GM12878 (cell line): ENCODE data around the gene IL1RAP. TPM values are rescaled to one million over a fixed set of nuclear protein-coding genes. Genes with fewer than 3 reads are reported as not detected.
A peak's percentile ranks its signal among the peaks of the same experiment; 100 is the strongest.

Experiments
- ATAC-seq: fragments of 200-7000 bp; cut with Tn5 transposase; 3 replicates; pipeline ENCODE4 v1.9.1; 2020; ENCODE audit warnings: mild to moderate bottlenecking, moderate library complexity
- BruUV-seq: library from RNA; stranded (reverse); fragments of 400-500 nt; replicated peaks from 2 replicates; lab custom pipeline; 2021; lab: Mats Ljungman, UMichigan
- CTCF ChIA-PET: fragments of 300-600 bp; sonication (Branson Sonifier 250); formaldehyde crosslinking; extraction: SDS; loops from one replicate; lab custom pipeline; 2021; ENCODE audit warnings: inconsistent platforms; lab: Yijun Ruan, JAX
- POLR2A ChIA-PET: fragments of 350-600 bp; formaldehyde crosslinking; extraction: SDS; loops from one replicate; lab custom pipeline; 2021; ENCODE audit warnings: inconsistent platforms; lab: Charles Lee
- RAD21 ChIA-PET: fragments of 300-600 bp; sonication (Branson Sonifier 250); formaldehyde crosslinking; loops from one replicate; lab custom pipeline; 2023; ENCODE audit warnings: antibody characterized with exemption; ENCODE audit not compliant: unreplicated experiment; lab: Charles Lee
- SMC1A ChIA-PET: fragments of 300-600 bp; sonication (Branson Sonifier 250); formaldehyde crosslinking; loops from one replicate; lab custom pipeline; 2023; ENCODE audit not compliant: unreplicated experiment, uncharacterized antibody; lab: Charles Lee
- DNase-seq: peaks from one replicate; pipeline ENCODE4 v3.0.0-alpha.2; 2011; ENCODE audit warnings: low read depth, low spot score
- FAIRE-seq: peaks from 3 replicates; lab custom pipeline; 2011; peaks lifted over from hg19 to GRCh38; lab: Jason Lieb, UNC
- H2AFZ ChIP-seq: 2 replicates; pipeline ENCODE4 v1.6.0; 2011; ENCODE audit warnings: low read depth, low read length, control low read depth; ENCODE audit not compliant: control insufficient read depth
- H3K27ac ChIP-seq: 2 replicates; pipeline ENCODE4 v1.5.1; 2011; ENCODE audit warnings: control low read depth; ENCODE audit not compliant: control insufficient read depth, insufficient read depth
- H3K27me3 ChIP-seq, 2 experiments: replicated peaks in 1 of 2; 2 replicates each; pipeline versions ENCODE4 v1.6.0 to v1.6.1; 2011; ENCODE audit warnings: low read length in 1 of 2; ENCODE audit not compliant: control insufficient read depth in 2 of 2, insufficient read depth in 2 of 2
- H3K36me3 ChIP-seq, 2 experiments: 2 replicates each; pipeline ENCODE4 v1.5.1; 2011; ENCODE audit warnings: low read length in 1 of 2; ENCODE audit not compliant: control insufficient read depth in 2 of 2, insufficient read depth in 2 of 2
- H3K4me1 ChIP-seq: 2 replicates; pipeline ENCODE4 v1.6.1; 2011; ENCODE audit warnings: mild to moderate bottlenecking, low read length, moderate library complexity, mixed read lengths; ENCODE audit not compliant: control insufficient read depth, insufficient read depth
- H3K4me2 ChIP-seq: 2 replicates; pipeline ENCODE4 v1.6.0; 2011; ENCODE audit warnings: control low read depth; ENCODE audit not compliant: control insufficient read depth, insufficient read depth
- H3K4me3 ChIP-seq: fragments of 200-600 bp; sonication (generic); 2 replicates; pipeline ENCODE4 v1.5.1; 2016
- H3K79me2 ChIP-seq: 2 replicates; pipeline ENCODE4 v1.6.0; 2011; ENCODE audit warnings: low read length; ENCODE audit not compliant: control insufficient read depth, insufficient read depth
- H3K9ac ChIP-seq: 2 replicates; pipeline ENCODE4 v1.8.0; 2011; ENCODE audit warnings: low read length, control low read depth, mixed read lengths; ENCODE audit not compliant: control insufficient read depth, insufficient read depth
- H3K9me3 ChIP-seq: replicated peaks from 3 replicates; pipeline ENCODE4 v1.5.1; 2011; ENCODE audit warnings: mild to moderate bottlenecking, low read length; ENCODE audit not compliant: control insufficient read depth, insufficient read depth
- H4K20me1 ChIP-seq: 2 replicates; pipeline ENCODE4 v1.6.0; 2011; ENCODE audit not compliant: control insufficient read depth, insufficient read depth
- JUNB ChIP-seq: IDR thresholded peaks from 2 replicates; pipeline ENCODE4 v1.6.1; 2016; ENCODE audit warnings: antibody characterized with exemption, mild to moderate bottlenecking
- MEF2B ChIP-seq: fragments of 450-650 bp; IDR thresholded peaks from 2 replicates; pipeline ENCODE4 v1.6.1; 2018; ENCODE audit warnings: mild to moderate bottlenecking, moderate library complexity; ENCODE audit not compliant: partially characterized antibody, poor library complexity, severe bottlenecking
- SMC3 ChIP-seq: IDR thresholded peaks from 2 replicates; pipeline ENCODE4 v1.6.1; 2011; ENCODE audit warnings: low read length, improper control_type of control experiment, borderline replicate concordance
- WGBS: methylation state at CpG from one replicate; pipeline ENCODE4 v1.1.6; 2016; ENCODE audit warnings: low lambda C conversion rate; ENCODE audit not compliant: insufficient replicate concordance, insufficient coverage; ENCODE audit errors: missing lambda C conversion rate; 5-methylcytosine and 5-hydroxymethylcytosine counted together
- in situ Hi-C: fragments of 300-500 bp; cut with MboI; formaldehyde crosslinking; loops from 9 replicates; pipeline ENCODE4 v1.14.3; 2018; ENCODE audit warnings: mixed read lengths
- intact Hi-C: fragments of 100-400 bp; cut with micrococcal nuclease; formaldehyde crosslinking; loops from one replicate; pipeline ENCODE4 v1.14.2; 2022; ENCODE audit not compliant: unreplicated experiment
- polyA plus RNA-seq, 11 experiments: library from polyadenylated mRNA; depleted of rRNA in 4 of 11; unstranded in 6 of 11; stranded (reverse) in 5 of 11; fragments of >200 nt; fragmentation: Nextera tagmentation in 4 of 11; fragmentation: Illumina TruSeq in 1 of 11; extraction: Ambion mirVana in 4 of 11; extraction: Trizol in 1 of 11; gene quantifications; 1 replicate in 1 of 11; 2 replicates in 10 of 11; pipeline versions ENCODE4 v1.2.1 to v1.2.3, GENCODE V29; 2011 to 2016; ENCODE audit warnings: inconsistent platforms in 2 of 11, missing spikeins in 2 of 11, low read depth in 1 of 11
- total RNA-seq, 4 experiments: library from RNA; depleted of rRNA in 3 of 4; stranded (reverse); fragments of >200 nt in 3 of 4; fragmentation: Illumina TruSeq in 1 of 4; extraction: Trizol in 1 of 4; gene quantifications; 2 replicates each; pipeline versions ENCODE4 v1.2.1 to v1.2.3, GENCODE V29; 2013 to 2021

The IL1RAP gene
- total and polyA plus RNA-seq, 10 of the 15 experiments (the other 5 are each of a cell fraction or from before 2014, with no cell fraction given) = 0.17 to 1.0 (median 0.44) TPM; not detected in 1

- no peak overlapping the region for H3K9ac ChIP-seq
- in situ Hi-C loops (no loop called here), intact Hi-C loops (no loop called here)
- ChIA-PET POLR2A (no interaction called here), CTCF (no interaction called here), SMC1A (no interaction called here), RAD21 (no interaction called here)
- H3K27ac ChIP-seq = no peak overlapping the region
- no peaks in the 10 kb centered on the region for H3K4me1 ChIP-seq
- no peaks in the 10 kb centered on the region for H3K27me3 ChIP-seq
- 46% methylated on average over 6 of the region's 6 CpGs for WGBS
- DNase-seq = no peak
- no peaks in the 10 kb centered on the region for H4K20me1 ChIP-seq
- no peaks in the 10 kb centered on the region for H3K36me3 ChIP-seq
- BruUV-seq = no TSS peak
- FAIRE-seq = no peak
- H3K4me2 ChIP-seq = no peak overlapping the region
- H2AFZ ChIP-seq = no peak overlapping the region
- H3K79me2 ChIP-seq = no peaks in the 10 kb centered on the region
- ATAC-seq = peak; percentile 67
- no peaks in the 10 kb centered on the region for H3K9me3 ChIP-seq
- H3K4me3 ChIP-seq = no peak overlapping the region
- TF ChIP-seq JUNB (no peak), SMC3 (no peak)
Measured at GRCh38 chr3:190585805-190586630, 72.1 kb downstream of the IL1RAP start.

DNA sequence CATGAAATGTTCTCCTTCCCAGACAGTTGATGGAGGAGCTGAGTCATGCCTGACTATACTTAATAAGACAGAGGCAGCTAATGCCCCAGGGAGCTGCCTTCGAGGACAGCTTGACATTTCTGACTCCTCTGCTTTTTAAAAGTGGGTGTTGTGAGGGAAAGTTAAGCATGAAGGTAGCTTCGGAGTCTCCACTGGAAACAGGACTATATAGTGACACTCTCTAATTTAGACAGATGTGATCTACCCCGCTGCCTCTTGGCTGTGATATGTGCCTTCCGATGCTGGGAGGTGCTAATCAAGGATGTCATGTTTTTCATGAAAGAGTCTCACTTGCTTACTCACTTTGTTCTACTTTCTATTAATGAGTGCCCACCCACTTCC lies 72.7 kb downstream of the IL1RAP start:
- intact Hi-C loops = no loop called here
- H3K4me3 ChIP-seq = no peak overlapping the region
- no peaks in the 10 kb centered on the region for H3K36me3 ChIP-seq
- no peaks in the 10 kb centered on the region for H3K27me3 ChIP-seq
- no peak for DNase-seq
- TF ChIP-seq MEF2B = peak; percentile 21
- no peak for TF ChIP-seq JUNB
- TF ChIP-seq, all 136 proteins: peak for 1
- 44% methylated on average over 4 of the region's 4 CpGs for WGBS
- ChIA-PET SMC1A (no interaction called here), CTCF (no interaction called here), POLR2A (no interaction called here), RAD21 (no interaction called here)
- FAIRE-seq = no peak
- no TSS peak for BruUV-seq
- Histone ChIP-seq H3K4me2 (no peak overlapping the region), H2AFZ (no peak overlapping the region), H3K9me3 (no peaks in the 10 kb centered on the region), H3K4me1 (no peaks in the 10 kb centered on the region), H3K79me2 (no peaks in the 10 kb centered on the region), H3K27ac (no peak overlapping the region), H4K20me1 (no peaks in the 10 kb centered on the region), H3K9ac (no peak overlapping the region)
- in situ Hi-C loops = no loop called here
- peak; percentile 83 for ATAC-seq
